ENCODE results near the gene STX1B. TPM values are rescaled to one million over a fixed set of nuclear protein-coding genes. Genes with fewer than 3 reads are reported as not detected.

STX1B gene
- total RNA-seq, 1 experiment from 2014 or later = 11.0 TPM

DNA sequence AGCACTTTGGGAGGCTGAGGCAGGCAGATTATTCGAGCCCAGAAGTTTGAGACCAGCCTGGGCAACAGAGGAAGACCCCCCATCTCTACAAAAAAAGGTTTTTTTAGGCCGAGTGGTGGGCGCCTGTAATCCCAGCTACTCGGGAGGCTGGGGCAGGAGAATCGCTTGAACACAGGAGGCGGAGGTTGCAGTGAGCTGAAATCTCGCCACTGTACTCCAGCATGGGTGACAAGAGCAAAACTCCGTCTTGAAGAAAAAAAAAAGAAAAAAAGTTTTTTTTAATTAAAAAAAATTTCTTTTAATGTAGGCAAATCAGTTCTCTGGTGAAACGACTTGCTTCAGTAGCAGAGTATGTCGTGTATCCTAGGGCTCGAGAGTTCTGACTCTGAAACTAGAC is 14.5 kb downstream of the STX1B start:
- Histone ChIP-seq H2AK5ac (ENCODE audit: insufficient read length, low read length) (no peak overlapping the region), H2BK15ac (ENCODE audit: low read depth, low read length) (no peak overlapping the region), H3K4me1 (ENCODE audit: insufficient read depth, low read length) (no peaks in the 10 kb centered on the region), H2BK12ac (ENCODE audit: insufficient read length, low read depth, low read length) (no peak overlapping the region), H4K20me1 (ENCODE audit: control insufficient read depth, insufficient read depth, insufficient read length) (no peaks in the 10 kb centered on the region), H2BK5ac (ENCODE audit: insufficient read length, low read length) (no peak overlapping the region), H3K18ac (ENCODE audit: insufficient read length, low read depth, low read length) (no peak overlapping the region), H3T11ph (ENCODE audit: low read length) (no peak overlapping the region), H3K4ac (ENCODE audit: low read depth, low read length) (no peak overlapping the region), H3K9me3 (ENCODE audit: control insufficient read depth, low read depth, low read length) (no peaks in the 10 kb centered on the region), H3K23me2 (ENCODE audit: insufficient read length, low read depth, low read length, poor library complexity, severe bottlenecking) (peaks cover 12% of the 10 kb centered on the region), H4K8ac (replicated peaks; ENCODE audit: insufficient read length, low read depth, low read length) (no peak overlapping the region), H3K27me3 (ENCODE audit: insufficient read depth, low read length) (no peaks in the 10 kb centered on the region), H4K91ac (ENCODE audit: insufficient read length, low read depth, low read length) (no peak overlapping the region), H2AFZ (ENCODE audit: low read length) (no peak overlapping the region), H3K4me2 (ENCODE audit: insufficient read depth, insufficient read length, low read length) (peak overlapping the region; percentile 59), H2BK120ac (ENCODE audit: low read depth, low read length, poor library complexity, severe bottlenecking) (no peak overlapping the region), H3K23ac (ENCODE audit: insufficient read length, low read depth, low read length) (no peak overlapping the region), H3K56ac (ENCODE audit: insufficient read length, low read depth, low read length) (no peak overlapping the region), H3K79me1 (ENCODE audit: insufficient read depth, low read depth, low read length, poor library complexity, severe bottlenecking) (no peaks in the 10 kb centered on the region), H2BK20ac (ENCODE audit: low read depth, low read length, poor library complexity, severe bottlenecking) (no peak overlapping the region), H3K27ac (ENCODE audit: insufficient read length, low read depth, low read length) (no peak overlapping the region), H4K5ac (ENCODE audit: insufficient read length, low read depth, low read length) (no peak overlapping the region), H3K79me2 (ENCODE audit: insufficient read depth, low read length) (no peaks in the 10 kb centered on the region), H3K9ac (ENCODE audit: extremely low read depth, insufficient read length, low read length) (no peak overlapping the region), H3K14ac (ENCODE audit: insufficient read depth, low read length) (no peak overlapping the region)
- H3K9me3 Mint-ChIP-seq = no peaks in the 10 kb centered on the region
- H3K36me3 Mint-ChIP-seq (ENCODE audit: insufficient read depth in 1 of 3, low read depth in 3 of 3) = peaks cover 0 to 10% (median 2%) of the 10 kb centered on the region in 3 experiments; a peak in 2 of 7 replicates
- TF ChIP-seq, protein P1, sequence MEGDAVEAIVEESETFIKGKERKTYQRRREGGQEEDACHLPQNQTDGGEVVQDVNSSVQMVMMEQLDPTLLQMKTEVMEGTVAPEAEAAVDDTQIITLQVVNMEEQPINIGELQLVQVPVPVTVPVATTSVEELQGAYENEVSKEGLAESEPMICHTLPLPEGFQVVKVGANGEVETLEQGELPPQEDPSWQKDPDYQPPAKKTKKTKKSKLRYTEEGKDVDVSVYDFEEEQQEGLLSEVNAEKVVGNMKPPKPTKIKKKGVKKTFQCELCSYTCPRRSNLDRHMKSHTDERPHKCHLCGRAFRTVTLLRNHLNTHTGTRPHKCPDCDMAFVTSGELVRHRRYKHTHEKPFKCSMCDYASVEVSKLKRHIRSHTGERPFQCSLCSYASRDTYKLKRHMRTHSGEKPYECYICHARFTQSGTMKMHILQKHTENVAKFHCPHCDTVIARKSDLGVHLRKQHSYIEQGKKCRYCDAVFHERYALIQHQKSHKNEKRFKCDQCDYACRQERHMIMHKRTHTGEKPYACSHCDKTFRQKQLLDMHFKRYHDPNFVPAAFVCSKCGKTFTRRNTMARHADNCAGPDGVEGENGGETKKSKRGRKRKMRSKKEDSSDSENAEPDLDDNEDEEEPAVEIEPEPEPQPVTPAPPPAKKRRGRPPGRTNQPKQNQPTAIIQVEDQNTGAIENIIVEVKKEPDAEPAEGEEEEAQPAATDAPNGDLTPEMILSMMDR (conservative IDR thresholded peaks at IDR 0.05) = no peak
- peaks cover 15 to 18% of the 10 kb centered on the region in 2 experiments for H3K4me1 Mint-ChIP-seq
- peak overlapping the region; percentile 76 to 85 for H3K4me3 Mint-ChIP-seq
- no peak for DNase-seq
- no CpG with 5 or more reads among the region's 11 CpGs for WGBS (ENCODE audit: extremely low coverage, insufficient read length, low lambda C conversion rate)
- H3K27me3 Mint-ChIP-seq (ENCODE audit: low read depth) = peaks cover 10% of the 10 kb centered on the region; the same call in 1 of the 2 replicates
- no peak overlapping the region for H3K27ac Mint-ChIP-seq
